Activated effector memory CD4-positive, alpha-beta T cell treated with Interleukin-2 at 50 U/mL for 16 hours (primary cell): ENCODE results near the gene SLC35F3.
"Not testable (repeated sequence)": the region's sequence is repeated elsewhere in the genome, so short reads cannot be mapped to it uniquely, and the experiment has no call there.

Experiments
- DNase-seq: peaks from one replicate; pipeline ENCODE4 v3.0.0-alpha.2; 2020

SLC35F3 gene

GRCh38 chr1:234111458-234112142 is 207.1 kb downstream of the SLC35F3 start:
- no peak for DNase-seq

GRCh38 chr1:234114648-234115307 is 210.3 kb downstream of the SLC35F3 start:
- DNase-seq: no peak

DNA sequence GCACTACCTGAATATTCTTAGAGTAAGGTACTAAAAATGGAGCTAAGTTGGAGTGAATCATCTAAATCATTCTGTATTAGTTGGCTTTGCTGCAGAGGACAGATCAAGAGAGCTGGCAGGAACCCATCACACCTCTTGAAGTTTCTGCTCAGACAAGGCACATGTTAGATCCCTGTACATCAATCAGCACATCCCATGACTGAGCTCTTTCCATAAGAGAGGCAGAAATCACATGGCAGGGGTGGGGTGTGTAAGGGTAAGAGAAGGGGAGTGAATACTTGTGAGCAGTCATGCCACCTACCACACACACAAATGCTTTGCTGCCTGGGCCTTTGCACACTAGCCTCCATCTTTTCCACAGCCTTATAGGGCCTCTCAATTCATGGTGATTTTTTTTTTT is 214.4 kb downstream of the SLC35F3 start:
- no peak for DNase-seq

DNA sequence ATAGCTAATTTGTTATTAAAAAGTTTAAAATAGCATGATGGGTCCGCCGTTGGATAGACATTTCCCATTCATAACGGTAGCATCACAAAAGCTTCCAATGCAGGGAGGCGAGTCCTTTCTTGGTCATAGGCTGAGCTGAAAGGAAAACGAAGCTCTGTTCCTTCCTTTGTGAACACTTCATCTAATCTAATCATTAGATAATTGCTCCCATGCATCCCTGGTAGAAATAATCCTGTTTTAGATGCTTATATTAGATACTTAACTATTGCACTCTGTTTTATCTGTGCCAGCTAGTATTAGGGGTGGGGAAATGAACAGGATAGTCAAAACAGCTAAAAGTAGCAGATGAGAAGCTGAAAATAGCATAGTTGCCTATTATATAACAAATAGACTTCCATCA is 215.0 kb downstream of the SLC35F3 start:
- DNase-seq: no peak

DNA sequence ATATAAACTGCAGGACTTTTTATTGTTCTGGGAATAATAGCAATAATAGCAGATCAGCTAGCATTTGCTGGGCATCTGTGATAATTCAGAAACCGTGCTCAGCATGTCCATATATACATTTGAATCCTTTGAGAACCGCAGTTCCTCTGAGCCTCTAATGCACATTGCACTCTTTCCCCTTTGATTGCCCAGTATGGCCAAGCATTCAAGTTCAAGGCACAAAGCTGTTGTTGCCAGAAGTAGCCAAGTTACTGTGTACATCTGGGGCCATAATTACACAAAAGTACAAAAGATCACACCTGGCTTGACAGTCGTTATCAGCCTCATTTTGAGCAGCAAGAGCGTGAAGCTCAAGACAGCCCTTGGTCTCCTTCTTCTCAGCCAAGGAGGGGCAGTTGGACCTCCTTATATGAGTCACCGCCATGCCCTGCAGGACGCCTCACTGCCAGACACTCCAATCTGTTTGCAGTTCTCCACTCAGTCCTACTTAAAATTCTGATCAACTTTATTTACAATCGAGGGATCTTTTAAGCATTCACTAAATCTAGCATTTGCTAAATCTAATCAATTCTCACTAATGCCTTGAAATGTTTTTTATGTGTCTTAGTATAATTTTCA is 216.0 kb downstream of the SLC35F3 start:
- DNase-seq: no peak

DNA sequence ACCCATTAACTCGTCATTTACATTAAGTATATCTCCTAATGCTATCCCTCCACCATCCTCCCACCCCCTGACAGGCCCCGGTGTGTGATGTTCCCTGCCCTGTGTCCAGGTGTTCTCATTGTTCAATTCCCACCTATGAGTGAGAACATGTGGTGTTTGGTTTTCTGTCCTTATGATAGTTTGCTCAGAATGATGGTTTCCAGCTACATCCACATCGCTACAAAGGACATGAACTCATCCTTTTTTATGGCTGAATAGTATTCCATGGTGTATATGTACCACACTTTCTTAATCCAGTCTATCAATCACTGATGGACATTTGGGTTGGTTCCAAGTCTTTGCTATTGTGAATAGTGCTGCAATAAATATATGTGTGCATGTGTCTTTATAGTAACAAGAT is 217.2 kb downstream of the SLC35F3 start:
- DNase-seq: not testable (repeated sequence)

- not testable (repeated sequence) for DNase-seq
Observed at GRCh38 chr1:234122571-234122970, 218.1 kb downstream of the SLC35F3 start.

DNA sequence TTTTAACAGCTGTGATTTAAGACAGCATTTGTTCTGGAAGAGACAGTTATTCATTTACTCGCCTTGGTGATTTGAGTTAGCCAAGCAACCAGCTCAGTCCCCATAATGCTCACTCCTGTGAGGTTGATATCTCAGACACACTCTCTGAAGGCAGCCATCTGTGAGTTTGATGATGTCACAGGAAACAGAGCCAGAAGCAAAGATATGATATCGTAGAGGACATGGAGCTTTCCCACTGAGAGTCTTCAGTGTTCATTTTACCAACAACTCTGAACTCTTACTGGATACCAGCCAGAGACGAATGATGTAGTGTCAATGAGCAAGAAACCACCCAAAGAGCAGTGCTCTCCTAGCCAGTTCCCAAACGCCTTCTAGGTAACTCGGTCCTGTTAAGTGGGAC is 219.4 kb downstream of the SLC35F3 start:
- no peak for DNase-seq

GRCh38 chr1:234125283-234125682 is 220.8 kb downstream of the SLC35F3 start:
- no peak for DNase-seq

- DNase-seq: no peak
Observed at GRCh38 chr1:234125714-234126113, 221.2 kb downstream of the SLC35F3 start.

GRCh38 chr1:234127026-234127671 is 222.7 kb downstream of the SLC35F3 start:
- DNase-seq: no peak

- DNase-seq: no peak
Observed at GRCh38 chr1:234132795-234133194, 228.3 kb downstream of the SLC35F3 start.

DNA sequence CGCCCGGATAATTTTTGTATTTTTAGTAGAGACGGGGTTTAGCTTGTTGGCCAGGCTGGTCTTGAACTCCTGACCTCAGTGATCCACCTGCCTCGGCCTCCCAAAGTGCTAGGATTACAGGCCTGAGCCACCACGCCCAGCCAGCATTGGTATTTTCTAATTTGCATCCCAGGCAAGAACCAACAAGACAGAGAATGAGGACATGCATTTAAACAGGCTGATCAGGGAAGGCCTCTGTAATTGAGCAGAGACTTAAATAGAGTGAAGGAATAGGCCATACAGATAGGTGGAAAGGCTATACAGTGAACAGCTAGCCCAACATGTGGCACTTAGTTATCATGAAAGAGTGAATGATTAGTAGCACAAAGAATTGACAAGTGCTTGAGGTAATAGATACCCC is 230.4 kb downstream of the SLC35F3 start:
- no peak for DNase-seq

- DNase-seq: no peak
Observed at GRCh38 chr1:234135501-234135900, 231.0 kb downstream of the SLC35F3 start.

DNA sequence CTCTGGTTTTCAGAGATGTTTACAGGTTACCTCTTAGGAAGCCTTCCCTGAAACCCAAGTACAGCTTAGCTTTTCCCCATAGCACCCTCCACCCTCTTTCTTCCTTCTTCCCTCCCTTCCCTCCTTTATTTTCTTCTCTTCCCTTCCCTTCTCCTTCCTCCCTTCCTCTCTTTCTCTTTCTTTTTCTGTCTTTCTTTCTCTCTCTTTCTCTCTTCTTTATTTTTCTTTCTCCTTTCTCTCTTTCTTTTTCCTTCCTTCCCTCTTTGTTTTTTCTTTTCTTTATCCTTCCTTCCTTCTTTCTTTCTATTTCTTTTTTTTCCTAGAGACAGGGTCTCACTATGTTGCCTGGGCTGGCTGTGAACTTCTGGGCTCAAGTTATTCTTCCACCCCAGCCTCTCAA is 231.6 kb downstream of the SLC35F3 start:
- no peak for DNase-seq

DNA sequence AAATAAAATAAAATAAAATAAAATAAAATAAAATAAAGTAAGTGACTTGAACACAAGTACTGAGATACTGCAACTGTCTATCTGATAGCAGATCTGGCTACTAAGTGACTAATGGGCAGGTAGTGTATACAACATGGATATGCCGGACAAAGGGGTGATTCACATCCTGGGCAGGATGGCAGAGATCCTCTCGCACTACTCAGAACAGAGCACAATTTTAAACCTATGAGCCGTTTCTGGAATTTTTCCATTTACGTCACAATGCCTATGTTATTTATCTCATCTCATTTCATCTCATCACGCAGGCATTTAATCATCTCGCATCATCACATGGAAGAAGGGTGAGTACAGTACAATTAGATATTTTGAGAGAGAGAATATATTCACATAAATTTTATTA is 235.5 kb downstream of the SLC35F3 start:
- no peak for DNase-seq

DNA sequence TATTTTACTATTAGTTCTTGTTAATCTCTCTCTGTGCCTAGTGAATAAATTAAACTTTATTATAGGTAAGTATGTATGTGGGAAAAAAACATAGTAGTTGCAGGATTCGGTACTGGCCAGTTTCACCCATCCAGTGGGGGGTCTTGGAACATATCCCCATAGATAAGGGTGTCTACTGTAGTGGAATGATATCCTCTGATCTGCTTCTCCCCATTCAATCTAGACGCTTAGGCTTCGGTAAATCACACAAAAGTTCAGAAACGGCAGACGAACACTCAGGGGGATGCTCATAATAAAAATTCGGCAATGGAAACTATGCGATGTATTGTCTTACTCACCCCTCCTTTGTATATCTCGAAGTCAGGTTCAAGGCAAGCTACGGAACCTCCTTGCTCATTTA is 235.9 kb downstream of the SLC35F3 start:
- no peak for DNase-seq

DNA sequence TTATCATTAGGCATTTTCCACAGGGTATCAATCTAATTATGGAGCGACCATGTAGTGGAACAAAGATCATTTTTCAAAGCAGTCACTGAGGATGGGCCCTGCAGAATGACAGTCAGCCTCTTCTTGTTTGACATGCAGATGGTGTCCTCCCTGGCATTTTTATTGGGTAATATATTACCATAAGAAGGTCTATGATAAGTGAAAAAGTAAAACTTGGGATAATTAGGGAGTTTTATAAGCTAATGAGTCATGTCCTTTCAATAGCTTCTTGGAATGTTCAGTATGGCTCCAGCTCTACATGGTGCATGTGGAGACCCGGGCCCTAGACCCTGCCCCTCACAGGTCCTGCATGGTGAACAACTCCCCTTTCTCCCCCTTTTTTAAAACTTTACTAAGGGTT is 236.5 kb downstream of the SLC35F3 start:
- no peak for DNase-seq

DNA sequence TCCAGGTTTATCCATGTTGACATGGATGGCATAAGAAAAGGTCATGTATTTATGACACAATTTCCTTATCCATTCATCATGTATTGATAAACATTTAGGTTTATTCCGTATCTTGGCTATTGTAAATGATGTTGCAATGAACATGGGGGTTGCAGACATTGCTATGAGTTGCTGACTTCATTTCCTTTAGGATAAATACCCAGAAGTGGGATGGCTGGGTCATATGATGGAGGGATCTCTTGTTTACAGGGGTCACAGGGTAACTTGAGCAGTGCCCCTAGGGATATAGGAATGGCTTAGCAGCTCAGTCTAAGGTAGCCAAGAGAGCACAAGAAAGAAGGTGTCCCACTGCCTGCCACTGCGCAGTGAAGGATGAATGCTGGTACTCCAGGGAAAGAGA is 239.2 kb downstream of the SLC35F3 start:
- DNase-seq: no peak

GRCh38 chr1:234144901-234145300 is 240.4 kb downstream of the SLC35F3 start:
- no peak for DNase-seq

GRCh38 chr1:234148350-234148749 is 243.9 kb downstream of the SLC35F3 start:
- DNase-seq: no peak

- no peak for DNase-seq
Observed at GRCh38 chr1:234148816-234149215, 244.3 kb downstream of the SLC35F3 start.

- no peak for DNase-seq
Observed at GRCh38 chr1:234149217-234149616, 244.7 kb downstream of the SLC35F3 start.

- no peak for DNase-seq
Observed at GRCh38 chr1:234150892-234151291, 246.4 kb downstream of the SLC35F3 start.
